ENCODE data around the gene INTS7. TPM values are rescaled to one million over a fixed set of nuclear protein-coding genes. Genes with fewer than 3 reads are reported as not detected.
A peak's percentile ranks its signal among the peaks of the same experiment; 100 is the strongest.

Gene INTS7
- total RNA-seq, 2 donors from 2014 or later = 6.6 to 8.6 TPM

- DNase-seq = no peak
- Histone ChIP-seq H3K36me3 (replicated peaks in 1 of 2; ENCODE audit: insufficient read depth in 1 of 2, low read depth in 2 of 2) (no peaks in the 10 kb centered on the region), H3K9me3 (no peaks in the 10 kb centered on the region), H3K27ac (no peak overlapping the region), H3K27me3 (no peaks in the 10 kb centered on the region), H3K4me3 (no peak overlapping the region), H3K4me1 (peaks cover 12% of the 10 kb centered on the region)
- no peak for ATAC-seq
- no peak for TF ChIP-seq CTCF (IDR thresholded peaks at IDR 0.05)
- WGBS, 2 donors = 73 to 83% methylated on average over 4 of the region's 4 CpGs
- intact Hi-C loops (cut with DNase I) = no loop called here
Observed at GRCh38 chr1:211902624-211903291, 132.6 kb downstream of the INTS7 start.

- H3K9me3 ChIP-seq = no peaks in the 10 kb centered on the region
- intact Hi-C loops (cut with DNase I) = no loop called here
- H3K4me3 ChIP-seq = no peak overlapping the region
- H3K27me3 ChIP-seq = no peaks in the 10 kb centered on the region
- peaks cover 12% of the 10 kb centered on the region for H3K4me1 ChIP-seq
- TF ChIP-seq POLR2A (IDR thresholded peaks at IDR 0.05) = no peak
- no peak for TF ChIP-seq CTCF (IDR thresholded peaks at IDR 0.05)
- H3K36me3 ChIP-seq (replicated peaks in 1 of 2; ENCODE audit: insufficient read depth in 1 of 2, low read depth in 2 of 2) = no peaks in the 10 kb centered on the region
- no peak overlapping the region for H3K27ac ChIP-seq
- no peak for ATAC-seq
- WGBS, 2 donors = 90 to 95% methylated on average over 2 of the region's 2 CpGs
- DNase-seq = no peak
Observed at GRCh38 chr1:211901945-211902344, 133.4 kb downstream of the INTS7 start.

- H3K27me3 ChIP-seq = no peaks in the 10 kb centered on the region
- DNase-seq = no peak
- no peak overlapping the region for H3K4me3 ChIP-seq
- whole genome bisulfite sequencing, 2 donors = 84 to 93% methylated on average over 2 of the region's 2 CpGs
- H3K27ac ChIP-seq = no peak overlapping the region
- peaks cover 18% of the 10 kb centered on the region for H3K4me1 ChIP-seq
- no peaks in the 10 kb centered on the region for H3K36me3 ChIP-seq (replicated peaks in 1 of 2; ENCODE audit: insufficient read depth in 1 of 2, low read depth in 2 of 2)
- intact Hi-C loops (cut with DNase I) = no loop called here
- TF ChIP-seq CTCF (IDR thresholded peaks at IDR 0.05) (no peak), POLR2A (IDR thresholded peaks at IDR 0.05) (no peak)
- H3K9me3 ChIP-seq = no peaks in the 10 kb centered on the region
- ATAC-seq = no peak
Observed at GRCh38 chr1:211900441-211900840, 134.9 kb downstream of the INTS7 start.

GRCh38 chr1:211896958-211897357 lies 138.4 kb downstream of the INTS7 start:
- peak overlapping the region in 1 of 4 donors; percentile 73 for H3K27ac ChIP-seq
- H3K36me3 ChIP-seq (replicated peaks in 1 of 2; ENCODE audit: insufficient read depth in 1 of 2, low read depth in 2 of 2) = no peaks in the 10 kb centered on the region
- peaks cover 32% of the 10 kb centered on the region for H3K4me1 ChIP-seq
- H3K4me3 ChIP-seq = no peak overlapping the region
- no peak for ATAC-seq
- H3K27me3 ChIP-seq = no peaks in the 10 kb centered on the region
- intact Hi-C loops (cut with DNase I) = no loop called here
- DNase-seq = no peak
- TF ChIP-seq CTCF (IDR thresholded peaks at IDR 0.05) = no peak
- TF ChIP-seq POLR2A (IDR thresholded peaks at IDR 0.05) = no peak
- no peaks in the 10 kb centered on the region for H3K9me3 ChIP-seq
- 36 to 55% methylated on average over 9 of the region's 9 CpGs for WGBS, 2 donors

GRCh38 chr1:211895126-211895759 lies 140.1 kb downstream of the INTS7 start:
- no peak overlapping the region for H3K4me3 ChIP-seq
- peak; percentile 25 to 43 (median 36) for DNase-seq
- intact Hi-C loops (cut with DNase I) = no loop called here
- H3K27ac ChIP-seq = peak overlapping the region in 3 of 4 donors; percentile 43 to 73 (median 67)
- no peaks in the 10 kb centered on the region for H3K36me3 ChIP-seq (replicated peaks in 1 of 2; ENCODE audit: insufficient read depth in 1 of 2, low read depth in 2 of 2)
- H3K4me1 ChIP-seq = peaks cover 32% of the 10 kb centered on the region
- ATAC-seq = peak; percentile 88
- no peaks in the 10 kb centered on the region for H3K9me3 ChIP-seq
- TF ChIP-seq POLR2A (IDR thresholded peaks at IDR 0.05) (no peak), CTCF (IDR thresholded peaks at IDR 0.05) (no peak)
- H3K27me3 ChIP-seq = no peaks in the 10 kb centered on the region
- 28 to 31% methylated on average over 3 of the region's 3 CpGs for WGBS, 2 donors
